Mesothelial cell of epicardium (in vitro differentiated cells): ENCODE measurements around the gene ASH1L. TPM values are rescaled to one million over a fixed set of nuclear protein-coding genes. Genes with fewer than 3 reads are reported as not detected.
"Not testable (repeated sequence)": the region's sequence is repeated elsewhere in the genome, so short reads cannot be mapped to it uniquely, and the experiment has no call there.

Source experiments
- DNase-seq, 2 experiments: peaks; one replicate each; pipeline ENCODE4 v3.0.0; 2021; ENCODE audit warnings: low spot score in 2 of 2; ENCODE audit not compliant: unreplicated experiment in 2 of 2
- H3K27ac Mint-ChIP-seq: 2 replicates; pipeline ENCODE4 v1.8.0; 2021; ENCODE audit warnings: mixed read lengths
- H3K27me3 Mint-ChIP-seq: 2 replicates; pipeline ENCODE4 v1.8.0; 2021; ENCODE audit warnings: low read depth, mixed read lengths
- H3K36me3 Mint-ChIP-seq: 2 replicates; pipeline ENCODE4 v1.8.0; 2021; ENCODE audit warnings: mixed read lengths
- H3K4me1 Mint-ChIP-seq: 2 replicates; pipeline ENCODE4 v1.8.0; 2021; ENCODE audit warnings: mixed read lengths
- H3K4me3 Mint-ChIP-seq: 2 replicates; pipeline ENCODE4 v1.8.0; 2021; ENCODE audit warnings: mild to moderate bottlenecking, moderate library complexity, mixed read lengths
- H3K9me3 Mint-ChIP-seq: 2 replicates; pipeline ENCODE4 v1.8.0; 2021; ENCODE audit warnings: mixed read lengths
- total RNA-seq: library from RNA; stranded (reverse); gene quantifications from 3 replicates; pipeline ENCODE4 v1.2.1, GENCODE V29; 2021
- TF ChIP-seq, protein P1 (sequence below): fragments of 200-600 bp; sonication (generic); IDR thresholded peaks from one replicate; pipeline ENCODE4 v1.5.0; 2021; ENCODE audit warnings: antibody characterized with exemption; ENCODE audit not compliant: unreplicated experiment

ASH1L gene
- total RNA-seq, 1 donor from 2014 or later: 87.7 TPM

GRCh38 chr1:155424091-155424490 lies 138.5 kb downstream of the ASH1L start:
- H3K27me3 Mint-ChIP-seq: no peaks in the 10 kb centered on the region
- TF ChIP-seq, protein P1, sequence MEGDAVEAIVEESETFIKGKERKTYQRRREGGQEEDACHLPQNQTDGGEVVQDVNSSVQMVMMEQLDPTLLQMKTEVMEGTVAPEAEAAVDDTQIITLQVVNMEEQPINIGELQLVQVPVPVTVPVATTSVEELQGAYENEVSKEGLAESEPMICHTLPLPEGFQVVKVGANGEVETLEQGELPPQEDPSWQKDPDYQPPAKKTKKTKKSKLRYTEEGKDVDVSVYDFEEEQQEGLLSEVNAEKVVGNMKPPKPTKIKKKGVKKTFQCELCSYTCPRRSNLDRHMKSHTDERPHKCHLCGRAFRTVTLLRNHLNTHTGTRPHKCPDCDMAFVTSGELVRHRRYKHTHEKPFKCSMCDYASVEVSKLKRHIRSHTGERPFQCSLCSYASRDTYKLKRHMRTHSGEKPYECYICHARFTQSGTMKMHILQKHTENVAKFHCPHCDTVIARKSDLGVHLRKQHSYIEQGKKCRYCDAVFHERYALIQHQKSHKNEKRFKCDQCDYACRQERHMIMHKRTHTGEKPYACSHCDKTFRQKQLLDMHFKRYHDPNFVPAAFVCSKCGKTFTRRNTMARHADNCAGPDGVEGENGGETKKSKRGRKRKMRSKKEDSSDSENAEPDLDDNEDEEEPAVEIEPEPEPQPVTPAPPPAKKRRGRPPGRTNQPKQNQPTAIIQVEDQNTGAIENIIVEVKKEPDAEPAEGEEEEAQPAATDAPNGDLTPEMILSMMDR: no peak
- peaks cover 28% of the 10 kb centered on the region for H3K36me3 Mint-ChIP-seq
- H3K27ac Mint-ChIP-seq: peak overlapping the region; percentile 9
- no peaks in the 10 kb centered on the region for H3K9me3 Mint-ChIP-seq
- no peak for DNase-seq
- no peak overlapping the region for H3K4me3 Mint-ChIP-seq
- H3K4me1 Mint-ChIP-seq: no peaks in the 10 kb centered on the region

DNA sequence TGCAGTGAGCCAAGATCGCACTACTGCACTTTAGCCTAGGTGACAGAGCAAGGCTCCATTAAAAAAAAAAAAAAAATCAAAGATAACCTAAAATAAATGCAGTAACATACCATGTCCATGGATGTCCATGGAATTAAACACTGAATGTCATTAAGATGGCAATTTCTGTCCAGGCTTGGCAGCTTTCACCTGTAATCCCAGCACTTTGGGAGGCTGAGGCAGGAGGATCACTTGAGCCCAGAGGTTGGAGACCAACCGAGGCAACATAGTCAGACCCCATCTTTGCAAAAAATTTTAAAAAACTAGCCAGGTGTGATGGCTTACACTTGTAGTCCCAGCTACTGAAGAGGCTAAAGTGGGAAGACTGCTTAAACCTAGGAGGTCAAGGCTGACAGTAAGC lies 141.8 kb downstream of the ASH1L start:
- H3K4me3 Mint-ChIP-seq: no peak overlapping the region
- peaks cover 3% of the 10 kb centered on the region for H3K4me1 Mint-ChIP-seq
- H3K9me3 Mint-ChIP-seq: no peaks in the 10 kb centered on the region
- H3K27ac Mint-ChIP-seq: no peak overlapping the region
- DNase-seq: no peak
- TF ChIP-seq, protein P1: no peak
- H3K27me3 Mint-ChIP-seq: no peaks in the 10 kb centered on the region
- peaks cover 30% of the 10 kb centered on the region for H3K36me3 Mint-ChIP-seq

DNA sequence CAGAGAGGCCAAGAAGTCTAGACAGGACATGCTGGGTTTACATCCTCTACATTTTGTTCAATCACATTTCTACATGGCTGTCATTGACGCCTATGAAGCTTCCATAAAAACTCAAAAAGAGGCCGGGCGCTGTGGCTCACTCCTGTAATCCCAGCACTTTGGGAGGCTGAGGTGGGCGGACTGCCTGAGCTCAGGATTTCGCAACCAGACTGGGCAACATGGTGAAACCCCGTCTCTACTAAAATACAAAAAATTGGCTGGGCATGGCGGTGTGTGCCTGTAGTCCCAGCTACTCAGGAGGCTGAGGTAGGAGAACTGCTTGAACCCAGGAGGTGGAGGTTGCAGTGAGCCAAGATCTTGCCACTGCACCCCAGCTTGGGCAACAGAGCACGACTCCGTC lies 150.8 kb downstream of the ASH1L start:
- DNase-seq: not testable (repeated sequence)

GRCh38 chr1:155410931-155411330 lies 151.7 kb downstream of the ASH1L start:
- H3K4me3 Mint-ChIP-seq: no peak overlapping the region
- TF ChIP-seq, protein P1: no peak
- peaks cover 30% of the 10 kb centered on the region for H3K36me3 Mint-ChIP-seq
- peak overlapping the region; percentile 56 for H3K27ac Mint-ChIP-seq
- H3K4me1 Mint-ChIP-seq: peaks cover 20% of the 10 kb centered on the region
- no peaks in the 10 kb centered on the region for H3K9me3 Mint-ChIP-seq
- no peak for DNase-seq
- H3K27me3 Mint-ChIP-seq: no peaks in the 10 kb centered on the region

More for the DNA sequence above, 150.8 kb downstream of the ASH1L start:
- H3K4me3 Mint-ChIP-seq, H3K27me3 Mint-ChIP-seq, H3K9me3 Mint-ChIP-seq, H3K27ac Mint-ChIP-seq: not testable (repeated sequence)
- peaks cover 23% of the 10 kb centered on the region for H3K36me3 Mint-ChIP-seq
- peaks cover 20% of the 10 kb centered on the region for H3K4me1 Mint-ChIP-seq

GRCh38 chr1:155396874-155397476 lies 165.6 kb downstream of the ASH1L start:
- Mint-ChIP-seq H3K27me3 (no peaks in the 10 kb centered on the region), H3K4me1 (peaks cover 20% of the 10 kb centered on the region), H3K27ac (no peak overlapping the region), H3K9me3 (no peaks in the 10 kb centered on the region), H3K4me3 (no peak overlapping the region), H3K36me3 (peaks cover 30% of the 10 kb centered on the region)
- TF ChIP-seq, protein P1: no peak
- no peak for DNase-seq

DNA sequence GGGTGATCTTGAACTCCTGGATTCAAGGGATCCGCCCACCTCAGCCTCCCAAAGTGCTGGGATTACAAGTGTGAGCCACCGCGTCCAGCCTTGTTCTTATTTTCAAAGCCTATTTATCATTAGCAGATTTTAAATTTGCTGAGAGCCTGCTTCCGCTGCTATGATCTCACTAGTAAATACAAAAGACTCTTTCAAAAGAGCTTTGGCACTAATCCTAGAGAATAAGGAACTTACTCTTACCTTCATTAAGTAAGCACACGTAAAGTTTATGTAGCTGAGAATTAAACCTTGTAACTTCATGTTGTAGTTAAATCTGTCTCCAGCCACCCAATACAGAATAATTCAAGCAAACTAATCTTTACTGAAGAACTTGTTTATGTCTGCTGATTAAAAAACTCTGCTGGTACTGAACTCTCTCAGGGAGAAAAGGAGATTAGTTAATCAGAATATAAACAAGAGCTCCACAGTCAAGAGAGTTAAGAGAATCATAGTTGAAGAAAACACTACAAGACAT lies 169.6 kb downstream of the ASH1L start:
- Mint-ChIP-seq H3K27me3 (no peaks in the 10 kb centered on the region), H3K4me1 (peaks cover 16% of the 10 kb centered on the region), H3K9me3 (peaks cover under 1% of the 10 kb centered on the region), H3K4me3 (no peak overlapping the region), H3K27ac (peak overlapping the region; percentile 91), H3K36me3 (peaks cover 40% of the 10 kb centered on the region)
- TF ChIP-seq, protein P1: no peak
- no peak for DNase-seq
